ENCODE data around the gene ZXDA.

DNA sequence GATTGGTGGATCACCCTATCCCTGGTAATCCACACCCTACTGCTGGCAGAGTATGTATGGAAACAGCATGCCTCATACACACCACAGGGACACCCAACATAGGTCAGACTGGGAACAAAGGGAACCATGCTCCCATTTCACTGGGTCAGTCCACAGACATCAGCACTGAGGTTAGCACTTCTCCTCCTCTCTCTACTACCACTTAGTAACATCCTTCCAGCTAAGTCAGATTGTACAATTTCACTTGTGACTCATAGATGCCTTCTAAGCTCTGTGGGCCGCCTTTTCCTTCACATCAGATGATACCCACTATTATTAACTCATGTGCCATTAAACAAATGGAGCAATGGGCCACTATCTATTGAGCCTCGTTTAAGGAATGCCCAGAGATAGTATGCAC lies 15.5 kb upstream of the ZXDA start:
- TF ChIP-seq, protein P1, sequence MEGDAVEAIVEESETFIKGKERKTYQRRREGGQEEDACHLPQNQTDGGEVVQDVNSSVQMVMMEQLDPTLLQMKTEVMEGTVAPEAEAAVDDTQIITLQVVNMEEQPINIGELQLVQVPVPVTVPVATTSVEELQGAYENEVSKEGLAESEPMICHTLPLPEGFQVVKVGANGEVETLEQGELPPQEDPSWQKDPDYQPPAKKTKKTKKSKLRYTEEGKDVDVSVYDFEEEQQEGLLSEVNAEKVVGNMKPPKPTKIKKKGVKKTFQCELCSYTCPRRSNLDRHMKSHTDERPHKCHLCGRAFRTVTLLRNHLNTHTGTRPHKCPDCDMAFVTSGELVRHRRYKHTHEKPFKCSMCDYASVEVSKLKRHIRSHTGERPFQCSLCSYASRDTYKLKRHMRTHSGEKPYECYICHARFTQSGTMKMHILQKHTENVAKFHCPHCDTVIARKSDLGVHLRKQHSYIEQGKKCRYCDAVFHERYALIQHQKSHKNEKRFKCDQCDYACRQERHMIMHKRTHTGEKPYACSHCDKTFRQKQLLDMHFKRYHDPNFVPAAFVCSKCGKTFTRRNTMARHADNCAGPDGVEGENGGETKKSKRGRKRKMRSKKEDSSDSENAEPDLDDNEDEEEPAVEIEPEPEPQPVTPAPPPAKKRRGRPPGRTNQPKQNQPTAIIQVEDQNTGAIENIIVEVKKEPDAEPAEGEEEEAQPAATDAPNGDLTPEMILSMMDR (IDR thresholded peaks at IDR 0.05; ENCODE audit: poor library complexity) = no peak
- TF ChIP-seq EZH2 (IDR thresholded peaks at IDR 0.05; ENCODE audit: borderline replicate concordance) = no peak

Measured in hepatocyte (in vitro differentiated cells).